GM12878 (cell line): ENCODE results near the gene IQGAP2. TPM values are rescaled to one million over a fixed set of nuclear protein-coding genes. Genes with fewer than 3 reads are reported as not detected.

Experiments used
- ATAC-seq: fragments of 200-7000 bp; cut with Tn5 transposase; 3 replicates; pipeline ENCODE4 v1.9.1; 2020; ENCODE audit warnings: mild to moderate bottlenecking, moderate library complexity
- BruUV-seq: library from RNA; stranded (reverse); fragments of 400-500 nt; replicated peaks from 2 replicates; lab custom pipeline; 2021; lab: Mats Ljungman, UMichigan
- CTCF ChIA-PET: fragments of 300-600 bp; sonication (Branson Sonifier 250); formaldehyde crosslinking; extraction: SDS; loops from one replicate; lab custom pipeline; 2021; ENCODE audit warnings: inconsistent platforms; lab: Yijun Ruan, JAX
- POLR2A ChIA-PET: fragments of 350-600 bp; formaldehyde crosslinking; extraction: SDS; loops from one replicate; lab custom pipeline; 2021; ENCODE audit warnings: inconsistent platforms; lab: Charles Lee
- RAD21 ChIA-PET: fragments of 300-600 bp; sonication (Branson Sonifier 250); formaldehyde crosslinking; loops from one replicate; lab custom pipeline; 2023; ENCODE audit warnings: antibody characterized with exemption; ENCODE audit not compliant: unreplicated experiment; lab: Charles Lee
- SMC1A ChIA-PET: fragments of 300-600 bp; sonication (Branson Sonifier 250); formaldehyde crosslinking; loops from one replicate; lab custom pipeline; 2023; ENCODE audit not compliant: unreplicated experiment, uncharacterized antibody; lab: Charles Lee
- DNase-seq: peaks from one replicate; pipeline ENCODE4 v3.0.0-alpha.2; 2011; ENCODE audit warnings: low read depth, low spot score
- FAIRE-seq: peaks from 3 replicates; lab custom pipeline; 2011; peaks lifted over from hg19 to GRCh38; lab: Jason Lieb, UNC
- H2AFZ ChIP-seq: 2 replicates; pipeline ENCODE4 v1.6.0; 2011; ENCODE audit warnings: low read depth, low read length, control low read depth; ENCODE audit not compliant: control insufficient read depth
- H3K27ac ChIP-seq: 2 replicates; pipeline ENCODE4 v1.5.1; 2011; ENCODE audit warnings: control low read depth; ENCODE audit not compliant: control insufficient read depth, insufficient read depth
- H3K27me3 ChIP-seq, 2 experiments: replicated peaks in 1 of 2; 2 replicates each; pipeline versions ENCODE4 v1.6.0 to v1.6.1; 2011; ENCODE audit warnings: low read length in 1 of 2; ENCODE audit not compliant: control insufficient read depth in 2 of 2, insufficient read depth in 2 of 2
- H3K36me3 ChIP-seq, 2 experiments: 2 replicates each; pipeline ENCODE4 v1.5.1; 2011; ENCODE audit warnings: low read length in 1 of 2; ENCODE audit not compliant: control insufficient read depth in 2 of 2, insufficient read depth in 2 of 2
- H3K4me1 ChIP-seq: 2 replicates; pipeline ENCODE4 v1.6.1; 2011; ENCODE audit warnings: mild to moderate bottlenecking, low read length, moderate library complexity, mixed read lengths; ENCODE audit not compliant: control insufficient read depth, insufficient read depth
- H3K4me2 ChIP-seq: 2 replicates; pipeline ENCODE4 v1.6.0; 2011; ENCODE audit warnings: control low read depth; ENCODE audit not compliant: control insufficient read depth, insufficient read depth
- H3K4me3 ChIP-seq: fragments of 200-600 bp; sonication (generic); 2 replicates; pipeline ENCODE4 v1.5.1; 2016
- H3K79me2 ChIP-seq: 2 replicates; pipeline ENCODE4 v1.6.0; 2011; ENCODE audit warnings: low read length; ENCODE audit not compliant: control insufficient read depth, insufficient read depth
- H3K9ac ChIP-seq: 2 replicates; pipeline ENCODE4 v1.8.0; 2011; ENCODE audit warnings: low read length, control low read depth, mixed read lengths; ENCODE audit not compliant: control insufficient read depth, insufficient read depth
- H3K9me3 ChIP-seq: replicated peaks from 3 replicates; pipeline ENCODE4 v1.5.1; 2011; ENCODE audit warnings: mild to moderate bottlenecking, low read length; ENCODE audit not compliant: control insufficient read depth, insufficient read depth
- H4K20me1 ChIP-seq: 2 replicates; pipeline ENCODE4 v1.6.0; 2011; ENCODE audit not compliant: control insufficient read depth, insufficient read depth
- ELK1 ChIP-seq: IDR thresholded peaks from 2 replicates; pipeline ENCODE4 v1.6.1; 2012; ENCODE audit warnings: low read depth, low read length, improper control_type of control experiment
- ESRRA ChIP-seq: IDR thresholded peaks from 2 replicates; pipeline ENCODE4 v1.6.1; 2012; ENCODE audit warnings: mild to moderate bottlenecking, low read length, improper control_type of control experiment
- EZH2 ChIP-seq: IDR thresholded peaks from 2 replicates; pipeline ENCODE4 v1.6.1; 2012; ENCODE audit warnings: low read depth, mild to moderate bottlenecking, control low read depth, inconsistent platforms, low read length, borderline replicate concordance; ENCODE audit not compliant: control insufficient read depth
- KLF5 ChIP-seq: fragments of 450-650 bp; IDR thresholded peaks from 2 replicates; pipeline ENCODE4 v1.6.1; 2014; ENCODE audit warnings: mild to moderate bottlenecking; ENCODE audit not compliant: partially characterized antibody
- NR2C1 ChIP-seq: fragments of 450-650 bp; IDR thresholded peaks from 2 replicates; pipeline ENCODE4 v1.6.1; 2017; ENCODE audit warnings: antibody characterized with exemption, mild to moderate bottlenecking, moderate library complexity
- RAD21 ChIP-seq: IDR thresholded peaks from 2 replicates; pipeline ENCODE4 v1.6.1; 2011; ENCODE audit warnings: mild to moderate bottlenecking, low read depth, low read length, moderate library complexity; ENCODE audit not compliant: insufficient read depth
- RAD51 ChIP-seq: fragments of 450-650 bp; IDR thresholded peaks from 2 replicates; pipeline ENCODE4 v1.6.1; 2016; ENCODE audit warnings: moderate library complexity, mild to moderate bottlenecking, inconsistent platforms
- SUPT20H ChIP-seq: IDR thresholded peaks from 2 replicates; pipeline ENCODE4 v1.6.1; 2011; ENCODE audit warnings: low read depth, mild to moderate bottlenecking, low read length, moderate library complexity, borderline replicate concordance; ENCODE audit not compliant: control insufficient read depth
- ZBTB11 ChIP-seq: fragments of 450-650 bp; formaldehyde crosslinking; IDR thresholded peaks from 2 replicates; pipeline ENCODE4 v1.5.0; 2022; ENCODE audit warnings: mild to moderate bottlenecking, missing genetic modification characterization
- ZZZ3 ChIP-seq: IDR thresholded peaks from 2 replicates; pipeline ENCODE4 v1.6.1; 2011; ENCODE audit warnings: low read depth; ENCODE audit not compliant: control insufficient read depth, insufficient read length
- WGBS: methylation state at CpG from one replicate; pipeline ENCODE4 v1.1.6; 2016; ENCODE audit warnings: low lambda C conversion rate; ENCODE audit not compliant: insufficient replicate concordance, insufficient coverage; ENCODE audit errors: missing lambda C conversion rate; 5-methylcytosine and 5-hydroxymethylcytosine counted together
- in situ Hi-C: fragments of 300-500 bp; cut with MboI; formaldehyde crosslinking; loops from 9 replicates; pipeline ENCODE4 v1.14.3; 2018; ENCODE audit warnings: mixed read lengths
- intact Hi-C: fragments of 100-400 bp; cut with micrococcal nuclease; formaldehyde crosslinking; loops from one replicate; pipeline ENCODE4 v1.14.2; 2022; ENCODE audit not compliant: unreplicated experiment
- polyA plus RNA-seq, 11 experiments: library from polyadenylated mRNA; depleted of rRNA in 4 of 11; unstranded in 6 of 11; stranded (reverse) in 5 of 11; fragments of >200 nt; fragmentation: Nextera tagmentation in 4 of 11; fragmentation: Illumina TruSeq in 1 of 11; extraction: Ambion mirVana in 4 of 11; extraction: Trizol in 1 of 11; gene quantifications; 1 replicate in 1 of 11; 2 replicates in 10 of 11; pipeline versions ENCODE4 v1.2.1 to v1.2.3, GENCODE V29; 2011 to 2016; ENCODE audit warnings: inconsistent platforms in 2 of 11, missing spikeins in 2 of 11, low read depth in 1 of 11
- total RNA-seq, 4 experiments: library from RNA; depleted of rRNA in 3 of 4; stranded (reverse); fragments of >200 nt in 3 of 4; fragmentation: Illumina TruSeq in 1 of 4; extraction: Trizol in 1 of 4; gene quantifications; 2 replicates each; pipeline versions ENCODE4 v1.2.1 to v1.2.3, GENCODE V29; 2013 to 2021
- TF ChIP-seq, protein P1 (sequence below): fragments of 150-350 bp; IDR thresholded peaks from 2 replicates; pipeline ENCODE4 v1.6.1; 2016; ENCODE audit warnings: low read depth, low read length

The IQGAP2 gene
- total and polyA plus RNA-seq, 10 of the 15 experiments (the other 5 are each of a cell fraction or from before 2014, with no cell fraction given): 14.5 to 41.4 (median 21.8) TPM

DNA sequence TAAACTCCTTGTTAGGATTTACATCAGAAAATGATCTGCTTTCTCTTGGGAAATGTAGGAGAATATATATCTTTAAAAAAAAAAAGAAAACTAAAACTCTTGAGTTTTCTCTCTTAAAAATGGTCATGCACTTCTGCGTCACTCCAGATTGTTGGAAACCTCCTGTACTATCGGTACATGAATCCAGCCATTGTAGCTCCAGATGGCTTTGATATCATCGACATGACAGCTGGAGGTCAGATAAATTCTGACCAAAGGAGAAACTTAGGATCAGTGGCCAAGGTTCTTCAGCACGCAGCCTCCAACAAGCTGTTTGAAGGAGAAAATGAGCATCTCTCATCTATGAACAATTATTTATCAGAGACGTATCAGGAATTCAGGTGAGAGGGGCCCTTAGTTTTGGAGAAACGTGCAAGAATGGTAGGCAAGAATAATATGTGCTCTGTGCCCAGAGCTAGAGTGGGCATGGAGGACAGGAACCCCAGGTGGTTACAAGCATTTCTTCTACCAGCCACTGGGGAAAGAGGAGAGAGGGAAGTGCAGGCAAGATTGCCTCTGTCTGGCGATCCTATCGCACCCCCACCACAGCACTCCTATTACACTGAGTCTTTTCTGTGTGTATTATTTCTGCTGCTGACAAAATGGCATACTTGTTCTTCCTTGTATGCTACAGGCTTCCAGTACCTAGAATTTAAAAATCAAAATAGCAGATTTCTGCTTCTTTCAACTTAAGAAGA lies 271.4 kb downstream of the IQGAP2 start:
- Histone ChIP-seq H2AFZ (no peak overlapping the region), H3K79me2 (no peaks in the 10 kb centered on the region), H3K4me1 (no peaks in the 10 kb centered on the region), H3K27ac (no peak overlapping the region), H3K9me3 (no peaks in the 10 kb centered on the region), H3K9ac (no peak overlapping the region), H4K20me1 (no peaks in the 10 kb centered on the region), H3K27me3 (no peaks in the 10 kb centered on the region), H3K4me2 (no peak overlapping the region), H3K36me3 (peaks cover 0 to 7% of the 10 kb centered on the region in 2 experiments; a peak in 1 of 4 replicates), H3K4me3 (no peak overlapping the region)
- ChIA-PET POLR2A (no interaction called here), CTCF (interaction anchor here (0.7 to 2.1 kb wide), 3 partner anchors 13 to 100 kb away, joined by 3 to 7 read pairs (median 3); no protein-coding TSS in a partner anchor), RAD21 (no interaction called here), SMC1A (interaction anchor here (0.7 to 1.8 kb wide), 6 partner anchors 10 to 359 kb away, joined by 3 to 7 read pairs (median 4); no protein-coding TSS in a partner anchor)
- DNase-seq (no peak), ATAC-seq (no peak), FAIRE-seq (no peak)
- in situ Hi-C loops (no loop called here), intact Hi-C loops (no loop called here)
- 86% methylated on average over 8 of the region's 8 CpGs for WGBS
- BruUV-seq: no TSS peak
- TF ChIP-seq ELK1: no peak
- no peak for TF ChIP-seq RAD21
- no peak for TF ChIP-seq NR2C1
- TF ChIP-seq SUPT20H: no peak
- TF ChIP-seq EZH2: no peak
- TF ChIP-seq RAD51: no peak
- no peak for TF ChIP-seq ESRRA
- TF ChIP-seq ZZZ3: no peak
- no peak for TF ChIP-seq KLF5
- TF ChIP-seq ZBTB11: no peak
- TF ChIP-seq, protein P1, sequence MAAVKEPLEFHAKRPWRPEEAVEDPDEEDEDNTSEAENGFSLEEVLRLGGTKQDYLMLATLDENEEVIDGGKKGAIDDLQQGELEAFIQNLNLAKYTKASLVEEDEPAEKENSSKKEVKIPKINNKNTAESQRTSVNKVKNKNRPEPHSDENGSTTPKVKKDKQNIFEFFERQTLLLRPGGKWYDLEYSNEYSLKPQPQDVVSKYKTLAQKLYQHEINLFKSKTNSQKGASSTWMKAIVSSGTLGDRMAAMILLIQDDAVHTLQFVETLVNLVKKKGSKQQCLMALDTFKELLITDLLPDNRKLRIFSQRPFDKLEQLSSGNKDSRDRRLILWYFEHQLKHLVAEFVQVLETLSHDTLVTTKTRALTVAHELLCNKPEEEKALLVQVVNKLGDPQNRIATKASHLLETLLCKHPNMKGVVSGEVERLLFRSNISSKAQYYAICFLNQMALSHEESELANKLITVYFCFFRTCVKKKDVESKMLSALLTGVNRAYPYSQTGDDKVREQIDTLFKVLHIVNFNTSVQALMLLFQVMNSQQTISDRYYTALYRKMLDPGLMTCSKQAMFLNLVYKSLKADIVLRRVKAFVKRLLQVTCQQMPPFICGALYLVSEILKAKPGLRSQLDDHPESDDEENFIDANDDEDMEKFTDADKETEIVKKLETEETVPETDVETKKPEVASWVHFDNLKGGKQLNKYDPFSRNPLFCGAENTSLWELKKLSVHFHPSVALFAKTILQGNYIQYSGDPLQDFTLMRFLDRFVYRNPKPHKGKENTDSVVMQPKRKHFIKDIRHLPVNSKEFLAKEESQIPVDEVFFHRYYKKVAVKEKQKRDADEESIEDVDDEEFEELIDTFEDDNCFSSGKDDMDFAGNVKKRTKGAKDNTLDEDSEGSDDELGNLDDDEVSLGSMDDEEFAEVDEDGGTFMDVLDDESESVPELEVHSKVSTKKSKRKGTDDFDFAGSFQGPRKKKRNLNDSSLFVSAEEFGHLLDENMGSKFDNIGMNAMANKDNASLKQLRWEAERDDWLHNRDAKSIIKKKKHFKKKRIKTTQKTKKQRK: no peak
